ENCODE measurements around the gene ABRACL. TPM values are rescaled to one million over a fixed set of nuclear protein-coding genes. Genes with fewer than 3 reads are reported as not detected.

The ABRACL gene, protein sequence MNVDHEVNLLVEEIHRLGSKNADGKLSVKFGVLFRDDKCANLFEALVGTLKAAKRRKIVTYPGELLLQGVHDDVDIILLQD
- total RNA-seq (2014; rRNA removed; shearing (Covaris generic)) (134 and 160 TPM in 2 replicates), polyA plus RNA-seq (2016; fragmentation: Nextera tagmentation; extraction: Ambion mirVana) (502 and 516 TPM in 2 replicates)
- long read RNA-seq, transcript ABRACL-201 (3 exons, 845 nt) = major isoform, 67 of 72 reads
- long read RNA-seq, partial matches to known transcripts = 0 of 72 reads
- long read RNA-seq, other reads (novel, unspliced or antisense) = 5 of 72 reads

DNA sequence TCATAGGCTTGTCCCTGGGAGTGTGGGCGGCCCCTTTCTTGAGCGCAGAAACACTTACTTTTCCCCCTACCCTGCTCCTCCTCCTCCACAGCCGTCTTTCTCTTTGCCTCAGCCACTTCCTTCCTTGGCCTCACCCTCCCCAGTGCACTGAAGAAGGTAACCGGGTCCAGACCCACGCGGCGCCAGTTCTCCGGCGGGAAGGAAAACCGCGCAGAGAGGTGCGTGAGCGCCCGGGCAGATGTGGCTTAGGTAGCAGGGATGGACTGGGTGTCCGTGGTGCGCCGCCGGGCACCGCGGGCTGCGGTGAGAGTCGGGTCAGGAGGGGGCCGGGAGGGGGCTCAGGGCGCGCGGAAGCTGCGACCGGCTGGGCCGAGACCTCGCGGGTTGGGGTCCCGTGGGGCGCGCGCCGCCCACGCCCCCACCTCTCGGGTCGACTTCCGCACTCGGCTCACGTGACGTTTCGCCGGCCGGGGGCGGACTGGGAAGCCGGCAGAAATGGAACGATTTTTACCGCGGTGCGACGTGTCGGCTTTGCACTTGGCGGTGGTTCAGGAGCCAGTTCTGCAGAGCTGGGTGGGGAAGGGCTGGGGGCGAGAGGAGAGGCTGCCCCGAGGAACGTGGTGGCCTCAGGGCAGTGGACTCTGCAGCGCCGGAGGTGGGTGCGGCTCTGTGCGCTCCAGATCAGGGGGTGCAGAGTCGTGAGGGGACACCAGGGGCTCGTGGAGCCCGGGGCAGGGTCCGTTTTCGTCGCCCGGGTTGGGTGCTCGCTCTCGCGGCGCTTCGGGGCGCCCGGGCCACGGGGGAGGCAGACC lies at the start of gene ABRACL:
TSS of gene ABRACL (plus strand) at position 88 of the 812 bp plus-strand sequence. CDS start 5,416 bp downstream, outside the sequence.
- Histone ChIP-seq H3K27ac (ENCODE audit: low read depth) (peak within 1 kb of the TSS; percentile 92), H3K4me3 (peak within 1 kb of the TSS; percentile 91), H3K79me2 (replicated peaks; ENCODE audit: insufficient read depth) (peaks cover 49% of the 10 kb centered on the region), H3F3A (replicated peaks; ENCODE audit: low read depth) (no peaks in the 10 kb centered on the region), H3K27me3 (ENCODE audit: insufficient read depth) (no peaks in the 10 kb centered on the region), H3K36me3 (ENCODE audit: insufficient read depth) (no peaks in the 10 kb centered on the region), H3K4me2 (peak within 1 kb of the TSS; percentile 77), H3K4me1 (ENCODE audit: insufficient read depth) (peaks cover 41% of the 10 kb centered on the region), H4K20me1 (replicated peaks; ENCODE audit: insufficient read depth) (peaks cover 14% of the 10 kb centered on the region), H2AFZ (no peak within 1 kb of the TSS), H3K9me2 (ENCODE audit: insufficient read depth) (no peaks in the 10 kb centered on the region)
- Mint-ChIP-seq H3K27ac (peak within 1 kb of the TSS; percentile 69), H3K4me3 (no peak within 1 kb of the TSS; the same call in 2 of the 3 replicates), H3K27me3 (ENCODE audit: insufficient read depth, low read depth, poor library complexity) (peaks cover 1% of the 10 kb centered on the region), H3K36me3 (ENCODE audit: low read depth) (peaks cover 5% of the 10 kb centered on the region), H3K4me1 (peaks cover 27% of the 10 kb centered on the region), H3K9me3 (no peaks in the 10 kb centered on the region)
- TF ChIP-seq, protein P1, sequence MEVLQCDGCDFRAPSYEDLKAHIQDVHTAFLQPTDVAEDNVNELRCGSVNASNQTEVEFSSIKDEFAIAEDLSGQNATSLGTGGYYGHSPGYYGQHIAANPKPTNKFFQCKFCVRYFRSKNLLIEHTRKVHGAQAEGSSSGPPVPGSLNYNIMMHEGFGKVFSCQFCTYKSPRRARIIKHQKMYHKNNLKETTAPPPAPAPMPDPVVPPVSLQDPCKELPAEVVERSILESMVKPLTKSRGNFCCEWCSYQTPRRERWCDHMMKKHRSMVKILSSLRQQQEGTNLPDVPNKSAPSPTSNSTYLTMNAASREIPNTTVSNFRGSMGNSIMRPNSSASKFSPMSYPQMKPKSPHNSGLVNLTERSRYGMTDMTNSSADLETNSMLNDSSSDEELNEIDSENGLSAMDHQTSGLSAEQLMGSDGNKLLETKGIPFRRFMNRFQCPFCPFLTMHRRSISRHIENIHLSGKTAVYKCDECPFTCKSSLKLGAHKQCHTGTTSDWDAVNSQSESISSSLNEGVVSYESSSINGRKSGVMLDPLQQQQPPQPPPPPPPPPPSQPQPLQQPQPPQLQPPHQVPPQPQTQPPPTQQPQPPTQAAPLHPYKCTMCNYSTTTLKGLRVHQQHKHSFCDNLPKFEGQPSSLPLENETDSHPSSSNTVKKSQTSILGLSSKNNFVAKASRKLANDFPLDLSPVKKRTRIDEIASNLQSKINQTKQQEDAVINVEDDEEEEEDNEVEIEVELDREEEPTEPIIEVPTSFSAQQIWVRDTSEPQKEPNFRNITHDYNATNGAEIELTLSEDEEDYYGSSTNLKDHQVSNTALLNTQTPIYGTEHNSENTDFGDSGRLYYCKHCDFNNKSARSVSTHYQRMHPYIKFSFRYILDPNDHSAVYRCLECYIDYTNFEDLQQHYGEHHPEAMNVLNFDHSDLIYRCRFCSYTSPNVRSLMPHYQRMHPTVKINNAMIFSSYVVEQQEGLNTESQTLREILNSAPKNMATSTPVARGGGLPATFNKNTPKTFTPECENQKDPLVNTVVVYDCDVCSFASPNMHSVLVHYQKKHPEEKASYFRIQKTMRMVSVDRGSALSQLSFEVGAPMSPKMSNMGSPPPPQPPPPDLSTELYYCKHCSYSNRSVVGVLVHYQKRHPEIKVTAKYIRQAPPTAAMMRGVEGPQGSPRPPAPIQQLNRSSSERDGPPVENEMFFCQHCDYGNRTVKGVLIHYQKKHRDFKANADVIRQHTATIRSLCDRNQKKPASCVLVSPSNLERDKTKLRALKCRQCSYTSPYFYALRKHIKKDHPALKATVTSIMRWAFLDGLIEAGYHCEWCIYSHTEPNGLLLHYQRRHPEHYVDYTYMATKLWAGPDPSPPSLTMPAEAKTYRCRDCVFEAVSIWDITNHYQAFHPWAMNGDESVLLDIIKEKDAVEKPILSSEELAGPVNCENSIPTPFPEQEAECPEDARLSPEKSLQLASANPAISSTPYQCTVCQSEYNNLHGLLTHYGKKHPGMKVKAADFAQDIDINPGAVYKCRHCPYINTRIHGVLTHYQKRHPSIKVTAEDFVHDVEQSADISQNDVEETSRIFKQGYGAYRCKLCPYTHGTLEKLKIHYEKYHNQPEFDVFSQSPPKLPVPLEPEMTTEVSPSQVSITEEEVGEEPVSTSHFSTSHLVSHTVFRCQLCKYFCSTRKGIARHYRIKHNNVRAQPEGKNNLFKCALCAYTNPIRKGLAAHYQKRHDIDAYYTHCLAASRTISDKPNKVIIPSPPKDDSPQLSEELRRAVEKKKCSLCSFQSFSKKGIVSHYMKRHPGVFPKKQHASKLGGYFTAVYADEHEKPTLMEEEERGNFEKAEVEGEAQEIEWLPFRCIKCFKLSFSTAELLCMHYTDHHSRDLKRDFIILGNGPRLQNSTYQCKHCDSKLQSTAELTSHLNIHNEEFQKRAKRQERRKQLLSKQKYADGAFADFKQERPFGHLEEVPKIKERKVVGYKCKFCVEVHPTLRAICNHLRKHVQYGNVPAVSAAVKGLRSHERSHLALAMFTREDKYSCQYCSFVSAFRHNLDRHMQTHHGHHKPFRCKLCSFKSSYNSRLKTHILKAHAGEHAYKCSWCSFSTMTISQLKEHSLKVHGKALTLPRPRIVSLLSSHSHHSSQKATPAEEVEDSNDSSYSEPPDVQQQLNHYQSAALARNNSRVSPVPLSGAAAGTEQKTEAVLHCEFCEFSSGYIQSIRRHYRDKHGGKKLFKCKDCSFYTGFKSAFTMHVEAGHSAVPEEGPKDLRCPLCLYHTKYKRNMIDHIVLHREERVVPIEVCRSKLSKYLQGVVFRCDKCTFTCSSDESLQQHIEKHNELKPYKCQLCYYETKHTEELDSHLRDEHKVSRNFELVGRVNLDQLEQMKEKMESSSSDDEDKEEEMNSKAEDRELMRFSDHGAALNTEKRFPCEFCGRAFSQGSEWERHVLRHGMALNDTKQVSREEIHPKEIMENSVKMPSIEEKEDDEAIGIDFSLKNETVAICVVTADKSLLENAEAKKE (CRISPR knock-in tag; IDR thresholded peaks at IDR 0.05) = no peak
- TF ChIP-seq, protein P2, sequence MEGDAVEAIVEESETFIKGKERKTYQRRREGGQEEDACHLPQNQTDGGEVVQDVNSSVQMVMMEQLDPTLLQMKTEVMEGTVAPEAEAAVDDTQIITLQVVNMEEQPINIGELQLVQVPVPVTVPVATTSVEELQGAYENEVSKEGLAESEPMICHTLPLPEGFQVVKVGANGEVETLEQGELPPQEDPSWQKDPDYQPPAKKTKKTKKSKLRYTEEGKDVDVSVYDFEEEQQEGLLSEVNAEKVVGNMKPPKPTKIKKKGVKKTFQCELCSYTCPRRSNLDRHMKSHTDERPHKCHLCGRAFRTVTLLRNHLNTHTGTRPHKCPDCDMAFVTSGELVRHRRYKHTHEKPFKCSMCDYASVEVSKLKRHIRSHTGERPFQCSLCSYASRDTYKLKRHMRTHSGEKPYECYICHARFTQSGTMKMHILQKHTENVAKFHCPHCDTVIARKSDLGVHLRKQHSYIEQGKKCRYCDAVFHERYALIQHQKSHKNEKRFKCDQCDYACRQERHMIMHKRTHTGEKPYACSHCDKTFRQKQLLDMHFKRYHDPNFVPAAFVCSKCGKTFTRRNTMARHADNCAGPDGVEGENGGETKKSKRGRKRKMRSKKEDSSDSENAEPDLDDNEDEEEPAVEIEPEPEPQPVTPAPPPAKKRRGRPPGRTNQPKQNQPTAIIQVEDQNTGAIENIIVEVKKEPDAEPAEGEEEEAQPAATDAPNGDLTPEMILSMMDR (conservative IDR thresholded peaks at IDR 0.05; ENCODE audit: low read depth in 2 of 2) = no peak
- TF ChIP-seq POLR2AphosphoS5 (IDR thresholded peaks at IDR 0.05; ENCODE audit: low read depth) = peak; percentile 89
- ATAC-seq (peak; percentile 42), DNase-seq (ENCODE audit: low spot score) (peak; percentile 48)

Measured in GM23338 (cell line).